ENCODE data around the gene TRMT61B.

The TRMT61B gene

GRCh38 chr2:28855193-28855592, 14.9 kb downstream of the TRMT61B start:
- no peak for DNase-seq

GRCh38 chr2:28842042-28842441, 28.1 kb downstream of the TRMT61B start:
- no peak for DNase-seq

GRCh38 chr2:28838971-28839370, 31.1 kb downstream of the TRMT61B start:
- DNase-seq: no peak

GRCh38 chr2:28835781-28836180, 34.3 kb downstream of the TRMT61B start:
- DNase-seq: no peak

- DNase-seq: no peak
Measured at GRCh38 chr2:28833740-28834470, 36.2 kb downstream of the TRMT61B start.

- DNase-seq: no peak
Measured at GRCh38 chr2:28828382-28828781, 41.7 kb downstream of the TRMT61B start.

- DNase-seq: no peak
Measured at GRCh38 chr2:28824870-28825269, 45.2 kb downstream of the TRMT61B start.

- DNase-seq: no peak
Measured at GRCh38 chr2:28824207-28824606, 45.9 kb downstream of the TRMT61B start.

- no peak for DNase-seq
Measured at GRCh38 chr2:28822036-28822435, 48.1 kb downstream of the TRMT61B start.

GRCh38 chr2:28821295-28821958, 48.7 kb downstream of the TRMT61B start:
- DNase-seq: peak; percentile 16

GRCh38 chr2:28818053-28818452, 52.1 kb downstream of the TRMT61B start:
- DNase-seq: no peak

- peak; percentile 32 for DNase-seq
Measured at GRCh38 chr2:28810384-28811285, 59.5 kb downstream of the TRMT61B start, which contains the start of gene SPDYA. TSS of gene SPDYA (plus strand) at chr2:28810834. CDS start at chr2:28816015, 5,181 bp downstream.

GRCh38 chr2:28809927-28810326, 60.2 kb downstream of the TRMT61B start:
- no peak for DNase-seq

- DNase-seq: no peak
Measured at GRCh38 chr2:28802975-28803429, 67.1 kb downstream of the TRMT61B start.

- no peak for DNase-seq
Measured at GRCh38 chr2:28801726-28802125, 68.4 kb downstream of the TRMT61B start.
